HepG2 (cell line): Measurements from ENCODE around the gene TMEM190. TPM values are rescaled to one million over a fixed set of nuclear protein-coding genes. Genes with fewer than 3 reads are reported as not detected.

Source experiments
- HOXA5 ChIP-seq: sonication (generic); formaldehyde crosslinking; IDR thresholded peaks from 2 replicates; pipeline ENCODE4 v1.4.0; 2020; ENCODE audit warnings: missing genetic modification reagents
- MEIS1 ChIP-seq: sonication (generic); formaldehyde crosslinking; IDR thresholded peaks from 2 replicates; pipeline ENCODE4 v1.9.0; 2021; ENCODE audit warnings: mild to moderate bottlenecking, missing genetic modification reagents, moderate library complexity, borderline replicate concordance
- MTF2 ChIP-seq: sonication (generic); formaldehyde crosslinking; IDR thresholded peaks from 2 replicates; pipeline ENCODE4 v1.5.0; 2020; ENCODE audit warnings: missing genetic modification reagents, borderline replicate concordance
- SUZ12 ChIP-seq: fragments of 150-350 bp; IDR thresholded peaks from 2 replicates; pipeline ENCODE4 v1.6.1; 2014; ENCODE audit warnings: low read depth, low read length
- ZBTB38 ChIP-seq: sonication (generic); formaldehyde crosslinking; IDR thresholded peaks from 2 replicates; pipeline ENCODE4 v1.5.1; 2020; ENCODE audit warnings: mild to moderate bottlenecking, missing genetic modification reagents
- ZFY ChIP-seq: sonication (generic); formaldehyde crosslinking; IDR thresholded peaks from 2 replicates; pipeline ENCODE4 v1.4.0; 2020; ENCODE audit warnings: missing genetic modification reagents
- ZNF143 ChIP-seq: sonication (generic); formaldehyde crosslinking; IDR thresholded peaks from 2 replicates; pipeline ENCODE4 v1.4.0; 2020; ENCODE audit warnings: missing genetic modification reagents
- ZNF224 ChIP-seq: sonication (generic); formaldehyde crosslinking; IDR thresholded peaks from 2 replicates; pipeline ENCODE4 v1.5.0; 2020; ENCODE audit warnings: mild to moderate bottlenecking, missing genetic modification reagents
- ZNF607 ChIP-seq: sonication (generic); formaldehyde crosslinking; IDR thresholded peaks from 2 replicates; pipeline ENCODE4 v1.5.1; 2020; ENCODE audit warnings: missing genetic modification reagents, mild to moderate bottlenecking, borderline replicate concordance
- ZNF746 ChIP-seq: sonication (generic); formaldehyde crosslinking; IDR thresholded peaks from 2 replicates; pipeline ENCODE4 v1.8.0; 2022; ENCODE audit warnings: mild to moderate bottlenecking, missing genetic modification reagents
- polyA plus RNA-seq, 8 experiments: library from polyadenylated mRNA; depleted of rRNA in 3 of 8; stranded (reverse) in 7 of 8; unstranded in 1 of 8; fragments of >200 nt; fragmentation: Illumina TruSeq in 4 of 8; extraction: Trizol in 4 of 8; gene quantifications; 2 replicates each; pipeline versions ENCODE4 v1.2.1 to v1.2.3, GENCODE V29; 2011 to 2016; ENCODE audit warnings: low read depth in 4 of 8, missing spikeins in 1 of 8, mixed read lengths in 1 of 8; ENCODE audit not compliant: insufficient read depth in 1 of 8
- total RNA-seq, 5 experiments: library from RNA; depleted of rRNA; stranded (reverse); fragments of >200 nt; fragmentation: Illumina TruSeq; extraction: Trizol; gene quantifications; 2 replicates each; pipeline ENCODE4 v1.2.3, GENCODE V29; 2016; ENCODE audit warnings: low read depth in 1 of 5
- TF ChIP-seq, protein P1 (sequence below): sonication (generic); formaldehyde crosslinking; IDR thresholded peaks from 2 replicates; pipeline ENCODE4 v1.8.1; 2023; ENCODE audit warnings: missing genetic modification reagents, inconsistent platforms, borderline replicate concordance
- TF ChIP-seq, protein P2 (sequence below), 2 experiments: sonication (generic) in 1 of 2; formaldehyde crosslinking in 1 of 2; IDR thresholded peaks; 2 replicates each; pipeline versions ENCODE4 v1.4.0 to v1.6.1; 2016 to 2020; ENCODE audit warnings: borderline replicate concordance in 1 of 2, low read depth in 1 of 2, mild to moderate bottlenecking in 1 of 2, missing genetic modification reagents in 1 of 2
- TF ChIP-seq, protein P3 (sequence below): IDR thresholded peaks from 2 replicates; pipeline ENCODE4 v1.6.1; 2016; ENCODE audit warnings: low read depth, borderline replicate concordance
- TF ChIP-seq, protein P4 (sequence below): sonication (generic); formaldehyde crosslinking; IDR thresholded peaks from 2 replicates; pipeline ENCODE4 v1.5.0; 2020; ENCODE audit warnings: mild to moderate bottlenecking, missing genetic modification reagents, borderline replicate concordance

Gene TMEM190
- total and polyA plus RNA-seq, 2 of the 13 experiments (the other 11 are each of a cell fraction or from before 2014, with no cell fraction given): 0.35 to 0.83 TPM

DNA sequence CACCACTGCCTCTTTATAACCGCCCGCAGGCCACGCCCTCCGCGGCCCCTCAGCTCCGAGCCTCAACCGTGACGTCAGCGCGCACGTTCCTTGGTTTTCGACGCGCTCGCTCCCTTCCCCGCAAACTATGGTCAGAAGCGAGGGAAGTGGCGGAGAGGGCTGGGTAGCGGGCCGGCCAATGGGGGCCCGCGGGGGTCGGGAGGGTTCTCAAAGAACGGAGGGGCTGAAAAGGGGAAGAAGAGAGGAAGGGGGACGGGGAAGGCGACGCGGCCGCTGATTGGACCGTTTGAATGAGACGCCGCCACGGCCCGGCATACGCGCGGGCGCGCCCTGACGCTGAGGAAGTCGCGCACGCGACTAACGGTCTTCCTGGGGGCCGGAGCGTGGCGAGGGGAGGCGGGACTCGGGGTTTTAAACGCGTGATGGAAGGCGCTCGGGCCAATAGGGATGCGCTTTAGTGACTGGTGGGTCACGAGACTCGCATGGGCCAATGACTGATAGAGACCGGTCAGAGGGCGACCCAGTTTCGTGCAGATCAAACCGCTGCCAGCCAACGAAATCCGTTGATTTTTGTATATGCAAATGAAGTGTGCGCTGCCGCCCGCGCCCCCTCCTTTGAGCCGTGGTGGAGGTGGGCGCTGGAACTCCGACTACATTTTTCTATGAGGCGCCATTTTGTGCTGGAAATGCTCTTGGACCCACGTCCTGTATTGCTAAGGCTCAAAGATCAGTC, 31.3 kb downstream of the TMEM190 start (continued):
- TF ChIP-seq ZBTB38 (CRISPR knock-in tag): no peak; the same call in 1 of the 2 replicates
- TF ChIP-seq, protein P1, sequence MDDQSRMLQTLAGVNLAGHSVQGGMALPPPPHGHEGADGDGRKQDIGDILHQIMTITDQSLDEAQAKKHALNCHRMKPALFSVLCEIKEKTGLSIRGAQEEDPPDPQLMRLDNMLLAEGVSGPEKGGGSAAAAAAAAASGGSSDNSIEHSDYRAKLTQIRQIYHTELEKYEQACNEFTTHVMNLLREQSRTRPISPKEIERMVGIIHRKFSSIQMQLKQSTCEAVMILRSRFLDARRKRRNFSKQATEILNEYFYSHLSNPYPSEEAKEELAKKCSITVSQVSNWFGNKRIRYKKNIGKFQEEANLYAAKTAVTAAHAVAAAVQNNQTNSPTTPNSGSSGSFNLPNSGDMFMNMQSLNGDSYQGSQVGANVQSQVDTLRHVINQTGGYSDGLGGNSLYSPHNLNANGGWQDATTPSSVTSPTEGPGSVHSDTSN: no peak
- no peak for TF ChIP-seq MTF2 (CRISPR knock-in tag)
- TF ChIP-seq ZFY (CRISPR knock-in tag): no peak
- peak; percentile 78; the same call in 1 of the 2 replicates for TF ChIP-seq HOXA5 (CRISPR knock-in tag)
- TF ChIP-seq, protein P2, sequence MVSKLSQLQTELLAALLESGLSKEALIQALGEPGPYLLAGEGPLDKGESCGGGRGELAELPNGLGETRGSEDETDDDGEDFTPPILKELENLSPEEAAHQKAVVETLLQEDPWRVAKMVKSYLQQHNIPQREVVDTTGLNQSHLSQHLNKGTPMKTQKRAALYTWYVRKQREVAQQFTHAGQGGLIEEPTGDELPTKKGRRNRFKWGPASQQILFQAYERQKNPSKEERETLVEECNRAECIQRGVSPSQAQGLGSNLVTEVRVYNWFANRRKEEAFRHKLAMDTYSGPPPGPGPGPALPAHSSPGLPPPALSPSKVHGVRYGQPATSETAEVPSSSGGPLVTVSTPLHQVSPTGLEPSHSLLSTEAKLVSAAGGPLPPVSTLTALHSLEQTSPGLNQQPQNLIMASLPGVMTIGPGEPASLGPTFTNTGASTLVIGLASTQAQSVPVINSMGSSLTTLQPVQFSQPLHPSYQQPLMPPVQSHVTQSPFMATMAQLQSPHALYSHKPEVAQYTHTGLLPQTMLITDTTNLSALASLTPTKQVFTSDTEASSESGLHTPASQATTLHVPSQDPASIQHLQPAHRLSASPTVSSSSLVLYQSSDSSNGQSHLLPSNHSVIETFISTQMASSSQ (IDR thresholded peaks at IDR 0.05; ENCODE audit: low read depth): no peak
- TF ChIP-seq, protein P2 (CRISPR knock-in tag; IDR thresholded peaks at IDR 0.05; ENCODE audit: borderline replicate concordance): peak; percentile 65
- TF ChIP-seq SUZ12: no peak
- TF ChIP-seq ZNF607 (CRISPR knock-in tag): peak; percentile 77; the same call in 1 of the 2 replicates
- TF ChIP-seq, protein P3, sequence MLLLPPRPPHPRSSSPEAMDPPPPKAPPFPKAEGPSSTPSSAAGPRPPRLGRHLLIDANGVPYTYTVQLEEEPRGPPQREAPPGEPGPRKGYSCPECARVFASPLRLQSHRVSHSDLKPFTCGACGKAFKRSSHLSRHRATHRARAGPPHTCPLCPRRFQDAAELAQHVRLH (CRISPR knock-in tag): no peak
- 0 out of 2 replicates have a peak, but pooled peaks have one; percentile 61 for TF ChIP-seq ZNF224 (CRISPR knock-in tag)
- no peak for TF ChIP-seq ZNF746 (CRISPR knock-in tag)
- no peak for TF ChIP-seq MEIS1 (CRISPR knock-in tag)
- no peak; the same call in 1 of the 2 replicates for TF ChIP-seq ZNF143 (CRISPR knock-in tag)
- TF ChIP-seq, protein P4, sequence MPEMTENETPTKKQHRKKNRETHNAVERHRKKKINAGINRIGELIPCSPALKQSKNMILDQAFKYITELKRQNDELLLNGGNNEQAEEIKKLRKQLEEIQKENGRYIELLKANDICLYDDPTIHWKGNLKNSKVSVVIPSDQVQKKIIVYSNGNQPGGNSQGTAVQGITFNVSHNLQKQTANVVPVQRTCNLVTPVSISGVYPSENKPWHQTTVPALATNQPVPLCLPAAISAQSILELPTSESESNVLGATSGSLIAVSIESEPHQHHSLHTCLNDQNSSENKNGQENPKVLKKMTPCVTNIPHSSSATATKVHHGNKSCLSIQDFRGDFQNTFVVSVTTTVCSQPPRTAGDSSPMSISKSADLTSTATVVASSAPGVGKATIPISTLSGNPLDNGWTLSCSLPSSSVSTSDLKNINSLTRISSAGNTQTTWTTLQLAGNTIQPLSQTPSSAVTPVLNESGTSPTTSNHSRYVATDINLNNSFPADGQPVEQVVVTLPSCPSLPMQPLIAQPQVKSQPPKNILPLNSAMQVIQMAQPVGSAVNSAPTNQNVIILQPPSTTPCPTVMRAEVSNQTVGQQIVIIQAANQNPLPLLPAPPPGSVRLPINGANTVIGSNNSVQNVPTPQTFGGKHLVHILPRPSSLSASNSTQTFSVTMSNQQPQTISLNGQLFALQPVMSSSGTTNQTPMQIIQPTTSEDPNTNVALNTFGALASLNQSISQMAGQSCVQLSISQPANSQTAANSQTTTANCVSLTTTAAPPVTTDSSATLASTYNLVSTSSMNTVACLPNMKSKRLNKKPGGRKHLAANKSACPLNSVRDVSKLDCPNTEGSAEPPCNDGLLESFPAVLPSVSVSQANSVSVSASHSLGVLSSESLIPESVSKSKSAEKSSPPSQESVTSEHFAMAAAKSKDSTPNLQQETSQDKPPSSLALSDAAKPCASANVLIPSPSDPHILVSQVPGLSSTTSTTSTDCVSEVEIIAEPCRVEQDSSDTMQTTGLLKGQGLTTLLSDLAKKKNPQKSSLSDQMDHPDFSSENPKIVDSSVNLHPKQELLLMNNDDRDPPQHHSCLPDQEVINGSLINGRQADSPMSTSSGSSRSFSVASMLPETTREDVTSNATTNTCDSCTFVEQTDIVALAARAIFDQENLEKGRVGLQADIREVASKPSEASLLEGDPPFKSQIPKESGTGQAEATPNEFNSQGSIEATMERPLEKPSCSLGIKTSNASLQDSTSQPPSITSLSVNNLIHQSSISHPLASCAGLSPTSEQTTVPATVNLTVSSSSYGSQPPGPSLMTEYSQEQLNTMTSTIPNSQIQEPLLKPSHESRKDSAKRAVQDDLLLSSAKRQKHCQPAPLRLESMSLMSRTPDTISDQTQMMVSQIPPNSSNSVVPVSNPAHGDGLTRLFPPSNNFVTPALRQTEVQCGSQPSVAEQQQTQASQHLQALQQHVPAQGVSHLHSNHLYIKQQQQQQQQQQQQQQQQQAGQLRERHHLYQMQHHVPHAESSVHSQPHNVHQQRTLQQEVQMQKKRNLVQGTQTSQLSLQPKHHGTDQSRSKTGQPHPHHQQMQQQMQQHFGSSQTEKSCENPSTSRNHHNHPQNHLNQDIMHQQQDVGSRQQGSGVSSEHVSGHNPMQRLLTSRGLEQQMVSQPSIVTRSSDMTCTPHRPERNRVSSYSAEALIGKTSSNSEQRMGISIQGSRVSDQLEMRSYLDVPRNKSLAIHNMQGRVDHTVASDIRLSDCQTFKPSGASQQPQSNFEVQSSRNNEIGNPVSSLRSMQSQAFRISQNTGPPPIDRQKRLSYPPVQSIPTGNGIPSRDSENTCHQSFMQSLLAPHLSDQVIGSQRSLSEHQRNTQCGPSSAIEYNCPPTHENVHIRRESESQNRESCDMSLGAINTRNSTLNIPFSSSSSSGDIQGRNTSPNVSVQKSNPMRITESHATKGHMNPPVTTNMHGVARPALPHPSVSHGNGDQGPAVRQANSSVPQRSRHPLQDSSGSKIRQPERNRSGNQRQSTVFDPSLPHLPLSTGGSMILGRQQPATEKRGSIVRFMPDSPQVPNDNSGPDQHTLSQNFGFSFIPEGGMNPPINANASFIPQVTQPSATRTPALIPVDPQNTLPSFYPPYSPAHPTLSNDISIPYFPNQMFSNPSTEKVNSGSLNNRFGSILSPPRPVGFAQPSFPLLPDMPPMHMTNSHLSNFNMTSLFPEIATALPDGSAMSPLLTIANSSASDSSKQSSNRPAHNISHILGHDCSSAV (CRISPR knock-in tag): no peak
